HG03064 (cell line): ENCODE results near the gene WNK2.
"Not testable (repeated sequence)": the region's sequence is repeated elsewhere in the genome, so short reads cannot be mapped to it uniquely, and the experiment has no call there.

ENCODE experiments used
- ATAC-seq: cut with Tn5 transposase; IDR thresholded peaks from one replicate; pipeline ENCODE4 v1.9.1; 2021; ENCODE audit warnings: low read depth; ENCODE audit not compliant: unreplicated experiment

WNK2 gene

DNA sequence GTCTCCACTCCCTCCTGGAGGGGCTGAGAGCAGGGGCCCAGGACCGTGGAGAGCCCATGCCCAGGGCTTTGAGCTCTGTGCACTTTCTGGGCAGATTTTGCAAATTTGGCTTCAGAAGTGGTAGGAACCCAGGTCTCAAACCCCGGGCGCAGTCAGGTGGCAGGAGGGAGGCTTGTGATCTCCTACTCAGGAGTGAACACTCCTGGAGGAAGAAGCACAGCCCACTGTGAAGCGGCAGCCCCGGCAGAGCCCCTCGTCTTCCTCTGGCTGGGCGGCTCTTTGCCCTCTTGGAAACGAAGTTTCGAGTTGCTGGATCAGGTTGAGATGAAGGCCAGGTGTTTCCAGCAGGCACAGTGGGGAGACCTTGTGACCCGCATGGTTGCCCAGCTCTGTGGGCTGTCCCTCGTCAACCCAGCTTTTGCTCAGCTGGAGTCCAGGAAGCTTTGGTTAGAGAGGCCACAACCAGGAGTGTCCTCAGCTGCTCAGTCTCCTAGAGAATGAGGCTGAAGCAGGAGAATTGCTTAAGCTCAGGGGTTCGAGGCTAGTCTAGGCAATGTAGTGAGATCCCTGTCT is 48.5 kb downstream of the WNK2 start:
- no peak for ATAC-seq

DNA sequence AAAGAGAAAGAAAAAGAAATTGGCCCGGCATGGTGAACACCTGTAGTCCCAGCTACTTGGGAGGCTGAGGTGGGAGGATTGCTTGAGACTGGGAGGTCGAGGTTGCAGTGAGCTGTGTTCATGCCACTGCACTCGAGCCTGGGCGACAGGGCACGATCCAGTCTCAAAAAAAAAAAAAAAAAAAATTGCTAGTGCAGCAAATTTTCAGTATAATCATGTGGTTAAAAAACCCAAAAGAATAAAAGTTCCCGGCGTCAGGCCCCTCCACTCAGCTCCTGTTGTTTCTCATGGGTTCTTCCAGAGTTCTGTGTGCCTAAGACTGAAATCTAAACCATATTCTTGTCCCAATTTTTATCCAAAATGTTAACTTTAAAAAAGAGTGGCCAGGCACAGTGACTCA is 49.1 kb downstream of the WNK2 start:
- no peak for ATAC-seq

DNA sequence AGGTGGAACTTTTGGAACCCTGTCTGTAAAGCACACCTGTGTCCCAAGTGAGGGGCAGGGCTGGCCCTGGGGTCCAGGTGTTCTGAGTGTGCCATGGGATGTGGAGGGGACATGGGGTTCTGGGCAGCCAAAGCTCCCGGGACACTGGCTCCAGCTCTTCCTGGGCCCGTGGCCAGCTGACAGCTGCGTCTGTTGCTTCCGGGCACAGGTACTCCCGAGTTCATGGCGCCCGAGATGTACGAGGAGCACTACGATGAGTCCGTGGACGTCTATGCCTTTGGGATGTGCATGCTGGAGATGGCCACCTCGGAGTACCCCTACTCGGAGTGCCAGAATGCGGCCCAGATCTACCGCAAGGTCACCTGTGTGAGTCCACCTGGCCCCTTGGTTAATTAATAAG is 50.7 kb downstream of the WNK2 start:
- no peak for ATAC-seq

DNA sequence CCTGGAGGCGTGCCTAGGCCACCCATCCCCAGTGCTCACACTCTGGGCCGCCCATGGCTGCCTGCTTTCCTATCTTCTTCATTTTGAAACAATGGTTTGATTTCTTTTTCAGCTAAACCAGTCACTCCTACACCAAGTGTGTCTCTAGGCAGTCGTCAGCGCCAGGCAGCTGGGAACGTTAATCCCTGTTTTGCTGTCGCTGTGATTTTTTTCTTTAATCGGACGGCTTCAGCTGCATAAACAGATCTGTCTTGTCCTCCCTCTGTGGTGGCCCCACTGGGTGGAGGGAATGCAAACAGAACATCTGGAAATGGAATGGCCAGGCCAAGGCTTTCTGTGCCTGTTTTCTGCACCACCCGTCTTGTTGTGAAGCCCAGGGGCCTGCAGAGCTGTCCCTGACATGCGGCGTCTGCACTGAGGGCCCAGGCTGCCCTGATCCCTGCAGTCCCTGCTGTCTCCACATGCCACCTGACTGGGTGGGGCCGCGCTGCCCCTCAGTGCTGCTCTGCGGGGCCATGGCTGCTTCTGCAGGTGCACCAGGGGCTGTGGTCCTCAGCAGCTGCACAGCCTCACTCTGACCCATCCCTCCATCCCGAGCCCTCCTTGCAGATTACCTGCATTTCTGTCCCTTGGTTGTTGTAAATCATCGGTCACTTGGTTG is 51.5 kb downstream of the WNK2 start:
- ATAC-seq, result no peak

DNA sequence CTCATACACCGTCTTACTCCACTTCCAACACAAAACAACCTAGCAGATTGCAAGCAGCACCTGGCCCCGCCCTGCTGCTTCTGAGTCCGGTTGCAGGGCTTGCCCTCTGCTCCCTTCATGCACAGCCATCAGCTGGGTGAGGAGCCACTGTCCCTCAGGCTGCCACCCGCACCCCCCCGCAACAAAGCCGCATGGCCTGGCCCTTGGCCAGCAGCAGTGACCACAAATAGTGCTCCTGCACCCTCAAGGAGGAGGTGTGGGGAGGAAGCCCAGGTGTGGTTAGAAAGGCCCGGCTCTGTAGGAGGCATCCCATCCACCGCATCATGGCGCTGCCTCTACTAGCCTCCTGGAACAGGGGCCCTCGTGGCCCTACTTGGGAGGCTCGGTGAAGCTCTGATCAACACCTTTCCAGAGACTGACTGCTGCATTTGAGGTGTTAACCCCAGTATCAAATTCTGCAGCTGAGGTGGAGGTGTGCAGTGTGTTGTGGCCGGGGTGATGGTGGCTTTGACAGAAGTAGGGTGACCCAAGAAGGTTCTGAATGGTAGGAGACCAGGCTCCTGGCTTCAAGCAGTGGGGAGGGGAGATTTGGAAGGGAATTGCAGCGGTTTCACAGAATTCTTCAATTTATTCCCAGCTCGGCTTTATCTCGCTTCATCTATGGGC is 52.7 kb downstream of the WNK2 start:
- no peak for ATAC-seq

DNA sequence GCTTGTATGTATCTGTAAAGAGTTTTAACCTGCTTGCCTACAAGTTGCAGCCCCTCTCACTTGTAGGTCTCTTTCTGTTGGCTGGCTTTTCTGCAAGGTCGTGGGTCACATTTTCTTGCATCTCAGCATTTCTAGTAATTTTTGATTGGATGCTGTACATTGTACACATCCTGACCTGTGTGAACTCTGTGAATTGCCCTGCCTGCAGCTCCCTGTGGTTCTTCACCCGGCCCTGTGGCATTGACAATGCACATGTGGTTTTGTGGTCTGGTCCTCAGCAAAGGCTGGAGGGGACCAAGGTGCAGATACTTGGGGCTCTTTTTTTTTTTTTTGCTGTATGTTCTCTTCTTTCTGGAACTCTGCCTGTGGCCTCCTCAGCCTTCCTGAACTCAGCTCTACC is 53.6 kb downstream of the WNK2 start:
- no peak for ATAC-seq

DNA sequence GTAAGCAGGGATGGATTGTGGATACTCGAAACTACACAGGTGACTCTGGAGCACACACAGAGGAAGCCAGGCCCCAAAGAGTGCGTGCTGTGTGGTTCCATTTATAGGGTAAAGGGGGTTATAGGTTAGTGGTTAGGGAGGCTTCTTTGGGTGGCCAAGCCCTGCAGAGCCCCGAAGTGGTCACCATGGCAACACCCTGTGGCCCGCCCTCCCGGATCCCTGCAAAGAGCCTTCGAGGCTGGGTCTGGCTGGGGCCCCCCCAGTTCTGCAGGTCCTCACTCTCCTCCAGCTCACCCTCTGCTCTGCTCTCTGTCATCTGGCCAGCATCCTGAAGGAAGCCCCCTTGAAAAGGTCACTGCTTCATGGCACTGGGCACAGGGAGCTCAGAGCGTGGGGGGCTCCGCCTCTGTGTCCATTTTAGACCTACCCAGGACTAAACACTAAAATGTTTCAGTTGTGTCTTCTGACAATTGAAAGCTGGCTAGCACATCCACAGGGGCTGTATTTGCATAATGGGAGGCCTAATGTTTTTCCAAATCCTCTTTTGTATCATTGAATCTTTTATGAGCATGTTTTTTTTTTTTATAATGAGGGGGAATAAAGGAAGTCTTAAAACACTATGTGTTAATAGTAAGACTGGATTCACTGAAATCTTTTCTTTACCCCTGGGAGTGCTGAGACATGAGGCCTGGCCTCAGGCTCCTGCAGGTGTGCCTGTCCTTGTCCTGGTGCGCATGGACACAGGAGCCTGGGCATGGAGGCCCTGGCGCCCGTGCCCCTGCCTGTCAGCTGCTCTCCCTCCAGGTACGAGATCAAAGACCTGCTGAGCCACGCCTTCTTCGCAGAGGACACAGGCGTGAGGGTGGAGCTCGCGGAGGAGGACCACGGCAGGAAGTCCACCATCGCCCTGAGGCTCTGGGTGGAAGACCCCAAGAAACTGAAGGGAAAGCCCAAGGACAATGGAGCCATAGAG is 55.3 kb downstream of the WNK2 start:
- no peak for ATAC-seq

DNA sequence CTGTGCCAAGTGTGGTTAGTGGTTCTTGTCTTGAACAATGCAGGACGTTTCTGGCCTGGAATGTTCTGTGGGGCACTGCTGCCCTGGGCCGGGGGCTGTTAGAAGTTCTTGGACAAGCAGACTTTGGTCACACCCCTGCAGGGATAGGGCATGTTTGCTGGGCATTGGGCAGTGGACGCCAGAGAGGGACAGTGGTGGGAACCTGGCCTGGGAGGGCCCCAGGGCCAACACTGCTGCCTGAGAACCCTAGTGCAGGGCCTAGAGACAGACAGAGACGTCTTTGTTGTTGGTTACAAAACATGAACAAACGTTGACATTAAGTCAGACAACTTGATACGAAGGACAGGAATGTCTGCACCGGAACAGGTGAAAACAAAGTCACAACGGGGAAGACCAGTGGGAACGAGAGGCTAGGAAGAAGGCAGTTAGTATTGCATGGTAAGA is 57.0 kb downstream of the WNK2 start:
- no peak for ATAC-seq

DNA sequence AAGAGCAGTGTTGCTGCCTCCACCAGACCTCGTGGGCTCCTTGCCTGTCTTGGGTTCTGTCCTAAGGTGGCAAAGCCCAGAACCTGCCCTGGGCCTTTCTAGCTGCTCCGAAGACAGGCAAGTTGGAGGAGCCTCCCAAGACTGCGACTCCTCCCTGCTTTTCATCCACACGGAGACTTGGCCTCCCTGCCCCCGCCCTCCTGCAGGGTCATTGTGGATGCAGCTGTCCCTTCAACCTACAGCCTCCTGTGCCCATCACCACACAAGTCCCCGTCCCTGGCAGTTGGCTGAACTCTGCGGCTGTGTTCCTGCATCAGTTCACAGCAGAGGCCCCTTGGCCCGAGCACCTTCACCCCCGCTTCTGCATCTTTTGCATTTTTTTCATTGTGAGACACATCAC is 59.2 kb downstream of the WNK2 start:
- no peak for ATAC-seq

DNA sequence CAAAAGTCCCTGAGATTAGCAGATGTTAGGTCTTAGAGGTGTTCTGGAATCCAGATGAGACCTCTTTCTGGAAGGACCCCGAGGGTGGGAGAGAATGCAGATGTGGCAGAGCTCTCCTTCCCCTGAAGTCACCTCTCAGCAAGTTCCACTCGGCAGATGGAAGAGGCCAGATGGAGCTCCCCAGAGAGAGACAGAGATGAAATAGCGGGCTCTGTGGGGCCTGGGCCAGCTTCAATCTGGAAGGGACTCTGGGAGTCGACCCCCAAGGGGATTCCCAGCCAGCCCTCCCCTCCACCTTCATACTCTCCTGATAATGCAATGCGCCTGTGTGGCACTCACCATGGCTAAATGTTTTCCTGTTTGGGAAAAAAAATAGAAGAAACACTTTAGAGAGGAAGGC is 60.2 kb downstream of the WNK2 start:
- ATAC-seq, result no peak

DNA sequence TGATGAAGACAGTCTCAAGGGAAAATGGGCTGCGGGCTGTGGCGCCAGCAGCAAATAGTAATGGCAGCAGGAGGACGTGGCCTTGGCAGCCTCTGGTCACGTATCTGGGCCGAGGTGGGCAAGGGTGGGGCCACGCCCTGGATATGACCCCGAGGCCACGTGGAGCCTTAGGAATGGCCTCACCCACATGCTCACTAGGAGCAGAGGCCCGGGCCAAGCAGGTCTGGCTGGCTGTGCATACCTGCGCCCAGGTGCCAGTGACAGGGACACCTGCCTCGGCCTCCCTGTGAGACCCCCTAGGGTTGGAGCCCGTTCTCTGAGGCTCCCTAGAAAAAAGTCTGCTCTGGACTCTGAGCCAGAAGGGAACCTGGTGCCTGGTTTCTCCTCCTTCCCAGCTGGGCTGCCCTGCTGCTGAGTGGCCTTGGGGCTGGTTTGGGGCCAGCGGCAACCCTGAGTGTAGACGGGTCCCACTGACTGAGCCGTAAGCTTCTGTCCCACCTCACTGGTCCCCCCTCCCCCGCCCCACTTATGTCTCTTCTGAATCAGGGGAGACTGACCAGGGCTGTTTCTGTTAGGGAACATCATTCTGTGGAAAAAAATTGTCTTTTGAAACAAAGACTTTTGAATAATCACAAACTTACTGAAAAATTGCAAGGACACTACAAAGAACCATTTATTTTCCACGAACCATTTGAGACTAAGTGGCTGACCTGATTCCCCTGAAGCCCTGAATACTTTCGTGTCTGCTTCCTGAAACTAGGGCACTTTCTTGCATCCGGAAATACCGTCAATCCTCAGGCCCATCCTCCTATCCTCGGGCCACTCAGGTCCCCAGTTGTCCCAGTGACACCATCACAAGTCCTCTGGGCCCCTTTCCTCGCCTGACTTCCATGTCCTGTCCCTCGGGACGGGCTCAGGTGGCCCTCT is 60.8 kb downstream of the WNK2 start:
- no peak for ATAC-seq

DNA sequence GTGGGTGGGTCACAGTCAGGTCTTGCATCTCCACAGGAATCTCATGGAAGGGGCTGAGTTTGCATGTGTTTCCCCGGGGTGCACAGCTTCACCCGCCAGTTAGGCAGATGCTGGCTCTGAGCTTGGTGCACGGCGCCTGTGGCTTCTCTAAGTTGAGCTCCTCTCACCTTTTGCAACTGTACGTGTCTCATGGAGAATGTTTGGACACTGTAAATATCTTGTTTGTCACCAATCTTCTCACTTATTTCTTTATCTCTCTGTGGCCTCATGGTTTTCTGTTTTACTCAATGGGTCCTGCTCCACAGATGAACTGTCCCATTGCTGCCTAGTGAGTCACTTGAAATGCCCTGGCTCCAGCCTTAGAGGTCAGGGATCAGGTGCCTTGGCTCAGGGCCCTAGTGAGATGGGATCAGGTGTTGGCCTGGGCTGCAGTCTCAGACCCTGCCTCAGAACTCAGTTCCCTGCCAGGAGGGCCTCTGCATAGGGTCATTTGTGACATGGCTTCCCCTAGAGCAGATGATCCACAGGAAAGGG is 61.6 kb downstream of the WNK2 start:
- ATAC-seq, result no peak

DNA sequence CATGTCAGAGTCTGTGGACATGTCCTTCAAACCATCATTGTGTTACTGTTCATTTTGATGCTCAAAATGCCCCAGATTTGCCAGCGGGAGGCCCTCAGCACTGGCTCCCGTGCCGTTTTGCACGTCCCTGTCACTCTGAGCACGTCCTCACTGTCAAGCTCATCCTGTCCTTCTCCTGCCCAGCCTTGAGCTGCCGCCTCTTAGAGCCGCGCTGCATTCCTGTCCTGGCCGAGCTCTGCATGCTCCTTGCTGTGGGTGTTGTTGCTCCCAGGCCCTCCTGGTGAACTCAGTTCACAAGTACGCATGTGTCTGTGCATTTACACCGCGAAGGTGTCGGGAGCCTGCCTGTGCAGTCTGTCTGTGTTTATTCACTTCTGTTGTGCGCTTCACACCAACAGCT is 62.2 kb downstream of the WNK2 start:
- no peak for ATAC-seq

DNA sequence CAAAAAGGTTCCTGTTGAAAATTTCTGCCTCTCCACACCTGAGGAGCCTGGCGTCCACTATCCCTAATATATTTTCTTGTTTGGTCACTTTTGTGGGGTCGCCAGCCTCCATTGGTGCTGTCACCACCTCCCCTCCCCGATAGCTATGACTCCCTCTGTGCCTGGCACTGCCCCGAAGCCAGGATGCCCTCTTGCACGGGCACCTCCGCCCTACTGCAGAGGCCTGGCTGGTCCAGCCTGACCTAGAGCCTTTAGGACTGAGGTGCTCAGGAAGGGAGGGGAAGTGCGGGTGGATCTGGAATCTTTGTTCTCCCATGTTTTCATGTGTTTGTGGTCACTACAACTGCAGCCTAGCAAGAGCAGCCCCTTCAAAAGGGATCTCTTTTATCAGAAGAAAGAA is 62.6 kb downstream of the WNK2 start:
- no peak for ATAC-seq

DNA sequence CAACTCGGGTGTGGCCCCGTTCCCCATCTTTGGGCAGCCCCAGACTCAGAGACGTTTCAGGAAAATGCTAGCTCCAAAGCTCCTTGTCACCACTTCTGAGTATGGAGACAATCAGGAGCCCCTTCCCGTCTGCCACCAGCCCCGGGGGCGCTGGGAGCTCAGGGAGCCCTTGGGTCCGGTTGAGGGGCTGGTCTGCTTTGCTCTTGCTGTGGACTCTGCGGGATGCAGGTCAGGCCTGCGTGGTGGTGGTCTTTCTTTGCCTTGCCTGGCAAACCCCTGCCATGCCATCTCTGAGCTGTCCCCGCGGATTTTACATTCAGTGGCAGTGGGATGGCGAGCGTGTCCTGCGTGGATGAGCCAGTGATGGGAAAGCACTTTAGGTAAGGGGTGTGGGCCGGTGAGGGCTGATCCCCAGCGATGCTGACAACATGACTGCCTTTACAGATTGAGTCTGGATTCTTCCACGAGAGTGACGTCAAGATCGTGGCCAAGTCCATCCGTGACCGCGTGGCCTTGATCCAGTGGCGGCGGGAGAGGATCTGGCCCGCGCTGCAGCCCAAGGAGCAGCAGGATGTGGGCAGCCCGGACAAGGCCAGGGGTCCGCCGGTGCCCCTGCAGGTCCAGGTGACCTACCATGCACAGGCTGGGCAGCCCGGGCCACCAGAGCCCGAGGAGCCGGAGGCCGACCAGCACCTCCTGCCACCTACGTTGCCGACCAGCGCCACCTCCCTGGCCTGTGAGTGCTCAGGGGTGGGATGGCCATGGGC is 63.3 kb downstream of the WNK2 start:
- no peak for ATAC-seq

DNA sequence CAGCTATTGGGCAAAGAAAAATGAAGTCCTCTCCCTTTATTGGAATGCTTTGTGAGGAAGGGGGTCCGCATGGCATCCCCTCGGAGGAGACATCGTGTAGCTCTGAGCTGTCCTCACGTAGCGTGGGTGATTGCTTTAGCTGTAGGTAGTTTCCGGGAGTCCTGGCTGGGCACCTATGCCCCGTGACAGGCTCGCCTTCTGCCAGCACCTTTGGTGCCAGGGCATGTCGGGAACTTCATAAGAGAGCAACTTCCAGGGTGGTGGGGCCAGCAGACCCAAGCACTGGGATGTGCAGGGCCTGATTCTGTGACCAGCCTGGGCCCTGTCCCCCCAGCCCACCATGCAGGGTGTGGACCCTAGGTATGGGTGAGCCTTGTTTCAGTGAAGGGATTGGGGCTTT is 64.0 kb downstream of the WNK2 start:
- ATAC-seq, result no peak

DNA sequence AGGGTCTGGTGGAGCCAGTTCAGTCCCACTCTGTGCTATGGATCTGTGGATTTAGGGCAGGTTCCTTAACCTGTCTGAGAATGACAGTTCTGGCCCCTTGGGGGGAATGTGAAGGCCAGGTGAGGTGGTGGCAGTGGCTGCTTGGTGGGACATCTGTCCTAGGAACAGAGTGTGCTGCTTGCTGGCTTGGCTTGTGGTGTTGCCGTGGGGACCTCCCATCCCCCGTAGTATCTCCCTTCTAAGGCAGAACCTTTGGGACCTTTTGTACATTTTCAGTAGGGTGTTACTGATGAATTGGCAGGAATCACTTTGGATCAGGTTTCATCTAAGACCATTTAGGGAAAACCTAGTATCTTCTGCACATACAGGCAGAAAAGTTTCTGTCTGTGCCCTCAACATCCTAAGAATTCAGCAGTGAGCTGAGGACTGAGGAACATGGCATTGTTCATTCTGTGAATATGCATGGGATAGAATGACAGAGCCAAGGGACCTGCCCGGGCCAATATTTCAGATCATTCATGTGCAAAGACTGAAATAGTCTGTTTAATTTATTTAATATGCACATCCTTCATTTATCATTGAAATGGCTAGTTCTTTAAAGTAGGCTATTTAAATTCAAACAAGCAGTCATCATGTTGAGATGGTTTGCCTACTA is 64.6 kb downstream of the WNK2 start:
- ATAC-seq, result no peak

DNA sequence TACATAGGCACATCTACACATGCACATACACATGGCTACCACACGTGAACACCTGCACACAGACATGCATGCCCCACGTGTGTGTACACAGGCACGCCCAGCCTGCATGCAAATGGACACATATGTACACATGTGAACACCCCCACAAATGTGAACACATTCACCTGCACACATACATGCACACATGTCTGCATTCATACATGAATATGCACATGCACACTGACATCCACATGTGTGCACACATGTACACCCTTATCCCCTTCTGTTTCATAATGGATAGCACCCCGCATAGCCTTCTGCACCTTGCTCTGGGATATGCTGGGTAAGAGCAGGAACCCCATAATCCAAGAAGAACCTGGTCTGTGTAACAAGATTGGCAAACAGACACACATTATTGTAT is 66.2 kb downstream of the WNK2 start:
- no peak for ATAC-seq

DNA sequence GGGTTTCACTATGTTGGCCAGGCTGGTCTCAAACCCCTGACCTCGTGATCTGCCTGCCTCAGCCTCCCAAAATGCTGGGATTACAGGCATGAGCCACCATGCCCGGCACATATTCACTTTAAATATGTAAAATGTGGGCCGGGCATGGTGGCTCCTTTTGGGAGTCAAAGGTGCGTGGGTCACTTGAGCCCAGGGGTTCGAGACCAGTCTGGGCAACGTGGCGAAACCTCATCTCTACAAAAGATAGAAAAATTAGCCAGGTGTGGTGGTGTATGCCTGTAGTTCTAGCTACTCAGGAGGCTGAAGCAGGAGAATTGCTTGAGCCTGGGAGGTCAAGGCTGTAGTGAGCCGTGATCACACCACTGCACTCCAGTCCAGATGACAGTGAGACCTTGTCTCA is 67.4 kb downstream of the WNK2 start:
- not testable (repeated sequence) for ATAC-seq
